Dedifferentiated amniotic fluid mesenchymal stem cell (primary cell): Measurements from ENCODE around the gene LMAN2.
"Not testable (repeated sequence)": the region's sequence is repeated elsewhere in the genome, so short reads cannot be mapped to it uniquely, and the experiment has no call there.

Experiments
- DNase-seq: peaks from one replicate; pipeline ENCODE4 v3.0.0-alpha.2; 2016; ENCODE audit errors: extremely low spot score

Gene LMAN2

DNA sequence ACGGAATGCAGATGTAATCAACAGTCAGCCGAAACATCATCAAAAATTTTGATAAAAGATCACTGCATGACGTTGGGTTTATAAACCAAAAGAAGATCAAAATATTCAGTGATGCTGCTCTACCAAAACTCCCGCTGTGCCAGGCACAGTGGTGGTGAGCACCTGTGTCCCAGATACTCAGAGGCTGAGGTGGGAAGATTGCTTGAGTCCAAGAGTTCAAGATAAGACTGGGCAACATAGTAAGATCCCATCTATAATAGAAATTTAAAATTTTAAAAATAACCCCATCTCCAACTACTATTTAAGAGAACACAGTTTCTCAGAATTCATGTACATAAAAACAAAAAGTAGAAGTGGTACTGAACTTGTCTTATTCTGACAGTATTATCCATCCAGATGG, 3.8 kb downstream of the LMAN2 start:
- DNase-seq = no peak

GRCh38 chr5:177346820-177347219, 4.6 kb downstream of the LMAN2 start:
- no peak for DNase-seq

DNA sequence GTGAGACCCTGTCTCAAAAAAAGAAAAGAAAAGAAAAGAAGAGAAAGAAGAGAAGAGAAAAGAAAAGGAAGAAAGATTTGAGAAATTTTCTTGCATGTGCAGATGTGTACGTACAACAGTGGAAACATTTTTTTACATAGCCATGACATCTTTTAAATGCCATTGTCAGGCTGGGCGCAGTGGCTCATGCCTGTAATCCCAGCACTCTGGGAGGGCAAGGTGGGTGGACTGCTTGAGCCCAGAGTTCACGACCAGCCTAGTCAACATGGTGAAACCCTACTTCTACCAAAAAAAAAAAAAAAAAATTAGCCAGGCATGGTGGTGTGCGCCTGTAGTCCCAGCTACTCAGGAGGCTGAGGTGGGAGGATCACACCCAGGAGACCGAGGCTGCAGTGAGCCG, 6.6 kb downstream of the LMAN2 start:
- DNase-seq = no peak

DNA sequence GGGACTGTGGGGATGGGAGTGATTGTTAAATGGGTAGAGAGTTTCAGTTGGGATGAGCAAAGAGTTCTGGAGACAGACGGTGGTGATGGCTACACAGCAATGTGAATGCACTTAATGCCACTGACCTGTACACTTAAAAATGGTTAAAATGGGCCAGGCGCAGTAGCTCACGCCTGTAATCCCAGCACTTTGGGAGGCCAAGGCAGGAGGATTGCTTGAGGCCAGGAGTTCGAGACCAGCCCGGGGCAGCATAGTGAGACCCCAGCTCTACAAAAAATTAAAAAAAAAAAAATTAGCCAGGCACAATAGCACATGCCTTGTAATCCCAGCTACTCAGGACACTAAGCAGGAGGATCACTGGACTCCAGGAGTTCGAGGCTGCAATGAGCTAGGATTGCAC, 7.7 kb downstream of the LMAN2 start:
- DNase-seq = no peak

GRCh38 chr5:177343000-177343399, 8.5 kb downstream of the LMAN2 start:
- not testable (repeated sequence) for DNase-seq

GRCh38 chr5:177339107-177339638, 12.3 kb downstream of the LMAN2 start:
- no peak for DNase-seq

- DNase-seq = no peak
These were observed 13.0 kb downstream of the LMAN2 start for GRCh38 chr5:177338251-177339106.

DNA sequence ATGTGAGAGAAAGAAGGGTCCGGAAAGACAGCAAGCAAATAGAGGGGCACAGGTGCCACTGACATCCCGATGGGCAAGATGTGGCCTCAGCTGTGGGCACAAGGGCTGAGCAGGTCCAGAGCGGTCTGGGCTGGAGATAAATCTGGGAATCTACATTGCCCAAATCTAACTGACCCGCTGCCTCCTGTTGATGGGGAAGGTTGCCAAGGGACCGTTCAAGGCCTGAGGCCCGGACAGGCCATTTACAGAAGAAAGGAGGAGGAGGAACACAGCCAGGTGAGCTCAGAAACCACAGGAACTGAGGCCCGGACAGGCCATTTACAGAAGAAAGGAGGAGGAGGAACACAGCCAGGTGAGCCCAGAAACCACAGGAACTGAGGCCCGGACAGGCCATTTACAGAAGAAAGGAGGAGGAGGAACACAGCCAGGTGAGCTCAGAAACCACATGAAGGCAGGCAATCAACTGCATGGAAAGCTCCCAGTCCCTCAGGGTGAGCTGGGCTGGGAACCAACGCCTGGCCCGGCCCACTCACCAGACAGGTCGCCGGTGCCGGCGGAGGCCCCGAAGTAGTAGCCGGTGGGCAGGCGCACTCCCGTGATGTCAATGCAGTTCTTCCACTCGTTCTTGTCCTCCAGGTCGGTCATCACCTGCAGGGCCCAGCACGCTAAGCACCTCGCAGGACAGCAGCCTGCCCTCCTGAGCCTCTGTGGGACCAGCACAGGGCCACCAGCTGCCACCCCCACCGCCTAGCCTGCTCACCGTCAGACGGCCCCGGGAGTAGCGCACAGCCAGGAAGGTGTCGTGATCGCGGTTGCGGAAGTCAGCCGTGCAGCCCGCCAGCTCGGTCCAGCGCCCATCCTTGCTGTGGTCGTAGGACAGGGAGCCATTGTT, 14.6 kb downstream of the LMAN2 start:
- DNase-seq = no peak

DNA sequence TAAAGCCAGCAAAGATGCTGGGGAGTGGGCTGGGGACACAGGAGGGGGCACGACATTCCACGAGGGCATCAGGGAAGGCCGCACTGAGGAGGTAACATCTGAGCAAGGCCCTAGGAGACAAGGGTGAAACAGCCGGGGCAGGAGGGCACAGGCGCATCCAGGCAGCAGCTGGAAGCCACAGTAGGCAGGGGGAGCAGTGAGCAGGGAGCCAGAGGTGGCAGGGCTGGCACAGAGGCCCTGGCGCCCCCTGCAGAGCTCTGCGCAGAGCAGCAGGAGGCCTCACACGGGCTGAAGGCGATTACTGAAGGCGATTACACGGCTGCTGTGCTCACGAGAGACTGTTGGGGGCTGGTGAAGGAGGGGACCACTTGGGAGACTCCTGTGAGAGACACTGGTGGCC, 15.4 kb downstream of the LMAN2 start:
- no peak for DNase-seq

GRCh38 chr5:177335701-177336065, 15.8 kb downstream of the LMAN2 start:
- no peak for DNase-seq

DNA sequence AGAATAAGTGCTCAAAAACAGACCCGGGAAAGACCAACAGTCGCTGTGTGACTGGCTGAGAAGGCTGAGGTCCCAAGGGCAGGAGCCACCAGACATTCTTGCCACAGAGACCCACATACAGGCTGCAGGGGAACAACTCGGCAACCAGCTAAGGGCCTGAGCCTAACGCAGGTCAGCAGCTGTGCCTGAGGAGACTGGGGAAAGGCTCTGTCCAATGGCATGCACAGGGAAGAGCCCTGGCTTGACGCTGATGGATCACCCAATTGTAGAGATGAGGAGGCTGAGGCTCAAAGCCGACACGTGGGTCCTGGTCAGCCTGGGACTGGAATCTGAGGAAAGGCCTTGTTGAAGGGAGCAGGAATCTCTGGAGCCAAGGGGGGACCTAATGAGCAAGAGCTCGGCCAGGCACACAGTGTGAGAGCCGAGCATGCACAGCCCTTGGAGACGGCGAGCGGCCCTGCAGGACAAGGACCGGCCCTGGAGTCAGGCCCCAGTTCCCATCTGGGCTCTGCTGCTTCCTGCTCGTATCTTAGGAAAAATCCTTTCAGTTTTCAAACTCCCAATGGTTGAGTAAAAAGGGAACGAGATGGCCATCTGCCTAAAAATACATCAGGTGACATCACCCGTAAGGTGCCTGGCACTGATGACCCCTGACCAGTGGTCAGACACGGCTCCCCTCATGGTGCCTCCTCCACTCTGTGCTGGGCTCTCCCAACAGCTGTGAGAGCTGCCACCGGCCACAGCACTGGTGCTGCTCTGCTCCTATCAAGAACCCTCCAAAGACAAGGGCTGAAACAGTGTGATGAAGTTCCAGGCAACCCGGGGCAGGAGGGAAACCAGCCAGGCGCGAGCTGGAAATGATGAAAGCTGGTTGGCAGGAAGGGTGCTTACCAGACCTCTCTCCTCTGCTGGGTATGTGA, 16.4 kb downstream of the LMAN2 start:
- no peak for DNase-seq

GRCh38 chr5:177334155-177334551, 17.3 kb downstream of the LMAN2 start:
- DNase-seq = no peak

DNA sequence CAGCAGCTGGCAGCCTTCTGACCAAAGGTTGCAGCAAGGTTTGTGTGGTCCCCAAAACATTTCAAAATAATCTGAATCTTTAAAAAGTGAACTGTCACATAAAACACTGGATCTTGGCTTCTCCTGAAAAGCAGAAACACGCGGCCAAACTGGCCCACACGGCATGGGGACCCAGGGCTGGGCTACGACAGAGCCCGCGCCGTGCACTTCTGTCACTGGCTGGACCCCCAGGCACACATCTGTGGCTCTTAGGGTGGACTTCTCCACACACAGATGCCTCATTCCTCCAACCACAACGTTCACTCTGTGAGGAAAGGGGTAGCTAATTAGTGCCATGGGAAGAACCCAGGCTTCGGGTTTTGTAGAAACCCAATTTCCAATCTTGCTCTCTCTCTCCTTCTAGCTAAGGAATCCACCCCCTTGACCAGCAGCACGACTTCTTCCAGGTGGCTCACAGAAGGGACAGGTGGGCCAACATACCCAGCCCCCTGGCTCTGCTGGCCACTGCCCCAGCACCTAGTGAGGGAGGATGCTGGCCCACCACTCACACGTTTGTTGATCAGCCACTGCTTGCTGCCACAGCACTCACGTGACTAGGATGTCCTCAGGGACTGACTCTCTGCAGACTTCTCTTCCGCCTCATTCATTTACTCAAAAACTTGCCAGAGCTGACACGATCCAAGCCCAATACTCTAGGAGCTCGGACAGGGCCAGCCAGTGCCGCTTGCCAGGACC, 17.9 kb downstream of the LMAN2 start:
- no peak for DNase-seq

- no peak for DNase-seq
These were observed 18.6 kb downstream of the LMAN2 start for GRCh38 chr5:177332896-177333260.

GRCh38 chr5:177332031-177332895, 19.2 kb downstream of the LMAN2 start:
- DNase-seq = no peak

GRCh38 chr5:177330991-177331842, 20.3 kb downstream of the LMAN2 start:
- DNase-seq = no peak

DNA sequence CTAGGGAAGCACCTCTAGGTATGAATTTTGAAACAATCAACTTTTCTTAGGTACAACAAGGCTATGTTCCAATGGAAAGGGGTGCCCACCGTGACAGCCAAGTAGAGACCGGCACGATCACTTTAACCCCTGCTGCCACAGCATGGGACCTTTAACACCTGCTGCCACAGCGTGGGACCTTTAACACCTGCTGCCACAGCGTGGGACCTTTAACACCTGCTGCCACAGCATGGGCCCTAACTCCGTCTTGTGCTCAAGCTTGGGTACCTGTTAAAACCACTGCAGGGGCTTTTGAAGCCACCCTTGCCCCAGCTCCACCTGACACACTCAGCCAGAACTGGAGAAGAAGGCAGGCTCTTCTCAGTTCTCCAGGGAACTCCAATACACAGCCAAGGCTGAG, 21.6 kb downstream of the LMAN2 start:
- DNase-seq = no peak

GRCh38 chr5:177328545-177329231, 22.8 kb downstream of the LMAN2 start:
- no peak for DNase-seq
